HG02763 (cell line): Measurements from ENCODE around the gene AAMP.

Experiments
- ATAC-seq: cut with Tn5 transposase; IDR thresholded peaks from one replicate; pipeline ENCODE4 v1.9.1; 2021; ENCODE audit warnings: mild to moderate bottlenecking, moderate library complexity; ENCODE audit not compliant: unreplicated experiment

Gene AAMP

GRCh38 chr2:218294430-218295022 lies 24.6 kb upstream of the AAMP start:
- no peak for ATAC-seq

GRCh38 chr2:218293715-218294429 lies 23.9 kb upstream of the AAMP start:
- ATAC-seq = no peak

- ATAC-seq = peak; percentile 67
These were observed 22.4 kb upstream of the AAMP start, which contains the start of gene TMBIM1 for GRCh38 chr2:218292048-218293014. Gene TMBIM1 (minus strand): TSS chr2:218292503. CDS start chr2:218282141, 10,362 bp downstream.

- no peak for ATAC-seq
These were observed 21.5 kb upstream of the AAMP start for GRCh38 chr2:218291318-218292047.

- ATAC-seq = peak; percentile 54
These were observed 20.7 kb upstream of the AAMP start for GRCh38 chr2:218290316-218291261.

- ATAC-seq = no peak
These were observed 19.8 kb upstream of the AAMP start for GRCh38 chr2:218289639-218290315.

GRCh38 chr2:218286570-218287459 lies 16.9 kb upstream of the AAMP start:
- peak; percentile 57 for ATAC-seq

GRCh38 chr2:218285604-218286003 lies 15.7 kb upstream of the AAMP start:
- ATAC-seq = no peak

GRCh38 chr2:218284106-218284811 lies 14.3 kb upstream of the AAMP start:
- peak; percentile 38 for ATAC-seq

- ATAC-seq = no peak
These were observed 12.4 kb upstream of the AAMP start for GRCh38 chr2:218282173-218282991.

GRCh38 chr2:218281449-218281848 lies 11.5 kb upstream of the AAMP start:
- ATAC-seq = no peak

GRCh38 chr2:218280260-218280870 lies 10.4 kb upstream of the AAMP start:
- ATAC-seq = no peak

- no peak for ATAC-seq
These were observed 8.8 kb upstream of the AAMP start for GRCh38 chr2:218278531-218279360.

GRCh38 chr2:218277921-218278320 lies 8.0 kb upstream of the AAMP start:
- no peak for ATAC-seq
